ENCODE measurements around the gene CALCOCO2.

The CALCOCO2 gene

DNA sequence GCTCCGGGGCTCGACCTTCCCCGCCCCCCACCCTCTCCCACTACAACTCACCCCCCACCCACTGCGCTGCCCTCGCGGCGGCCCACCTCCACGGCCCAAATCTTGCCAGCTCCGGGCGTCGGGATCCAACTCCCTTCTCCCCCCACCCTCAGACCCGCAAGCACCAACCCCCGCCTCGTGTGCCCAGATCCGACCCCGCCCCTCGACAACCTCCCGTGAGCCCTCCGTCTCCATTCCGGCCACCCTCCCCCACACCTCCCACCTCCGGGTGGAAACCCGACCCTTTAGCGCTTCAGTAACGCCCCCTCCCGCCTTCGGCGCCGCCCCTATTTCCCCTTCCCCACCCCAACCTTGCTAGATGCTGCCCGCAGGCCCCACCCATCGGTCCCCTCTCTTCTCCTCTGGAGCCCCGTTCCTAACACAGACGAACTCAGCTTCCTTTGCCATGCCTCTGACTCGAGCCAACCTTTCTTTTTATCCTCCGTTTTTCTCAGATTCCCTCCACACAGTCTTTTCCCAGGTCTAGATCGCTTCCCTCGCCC is 78.1 kb downstream of the CALCOCO2 start:
- peak overlapping the region; percentile 89 for H3K4me3 ChIP-seq (ENCODE audit: low read length)
- peaks cover 22% of the 10 kb centered on the region for H3K36me3 ChIP-seq (ENCODE audit: control insufficient read depth, insufficient read depth, low read length, severe bottlenecking)
- no peaks in the 10 kb centered on the region for H3K9me3 ChIP-seq (ENCODE audit: control insufficient read depth, low read length)
- peaks cover 56% of the 10 kb centered on the region for H3K4me1 ChIP-seq (ENCODE audit: control insufficient read depth, insufficient read depth, low read length)
- H3K27me3 ChIP-seq (replicated peaks; ENCODE audit: control insufficient read depth, insufficient read depth, low read length): no peaks in the 10 kb centered on the region
- DNase-seq (ENCODE audit: low read depth): peak; percentile 94
- peak overlapping the region; percentile 88 for H3K9ac ChIP-seq (ENCODE audit: low read length)

DNA sequence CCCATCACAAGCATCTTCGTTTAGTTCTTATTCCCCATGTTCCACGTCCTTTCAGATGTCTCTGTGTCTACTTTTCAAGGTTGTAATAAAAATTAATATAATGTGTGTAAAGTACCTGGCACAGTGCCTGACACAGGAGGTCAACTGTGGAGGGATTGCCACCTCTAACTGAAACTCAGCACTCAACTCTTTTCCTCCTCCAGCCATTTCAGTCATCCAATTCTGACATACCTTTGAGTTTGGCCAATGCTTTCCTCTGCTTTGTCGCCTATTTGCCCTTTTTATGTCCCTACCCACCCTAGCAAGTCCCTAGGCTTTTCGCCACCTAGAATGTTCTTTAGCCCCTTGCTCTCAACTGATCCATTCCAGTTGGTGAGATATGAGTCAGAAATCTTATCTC is 78.9 kb downstream of the CALCOCO2 start:
- peak overlapping the region; percentile 89 for H3K4me3 ChIP-seq (ENCODE audit: low read length)
- peak; percentile 32 for DNase-seq (ENCODE audit: low read depth)
- peaks cover 58% of the 10 kb centered on the region for H3K4me1 ChIP-seq (ENCODE audit: control insufficient read depth, insufficient read depth, low read length)
- H3K36me3 ChIP-seq (ENCODE audit: control insufficient read depth, insufficient read depth, low read length, severe bottlenecking): peaks cover 28% of the 10 kb centered on the region
- H3K9ac ChIP-seq (ENCODE audit: low read length): peak overlapping the region; percentile 88
- no peaks in the 10 kb centered on the region for H3K9me3 ChIP-seq (ENCODE audit: control insufficient read depth, low read length)
- H3K27me3 ChIP-seq (replicated peaks; ENCODE audit: control insufficient read depth, insufficient read depth, low read length): no peaks in the 10 kb centered on the region

DNA sequence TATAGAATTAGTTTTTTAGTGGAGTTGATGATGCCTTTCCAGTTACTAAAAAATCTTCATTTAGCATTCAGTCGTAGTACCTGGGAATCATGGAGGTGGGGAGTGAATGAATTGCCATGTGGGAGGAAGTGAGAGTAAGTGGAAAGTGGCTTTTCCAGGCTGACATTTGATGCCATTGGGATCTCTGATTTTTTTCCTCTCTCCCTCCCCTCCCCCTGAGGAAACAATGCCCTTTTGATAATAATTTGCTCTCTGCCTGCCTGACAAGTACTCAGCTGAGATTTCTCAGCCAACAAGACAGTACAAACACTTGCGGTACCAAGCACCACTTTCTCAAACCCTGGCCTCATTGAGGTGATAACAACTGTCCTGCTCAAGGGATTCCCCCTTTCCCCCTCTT is 79.5 kb downstream of the CALCOCO2 start:
- Histone ChIP-seq H3K27me3 (replicated peaks; ENCODE audit: control insufficient read depth, insufficient read depth, low read length) (no peaks in the 10 kb centered on the region), H3K9me3 (ENCODE audit: control insufficient read depth, low read length) (no peaks in the 10 kb centered on the region), H3K9ac (ENCODE audit: low read length) (no peak overlapping the region), H3K4me1 (ENCODE audit: control insufficient read depth, insufficient read depth, low read length) (peaks cover 62% of the 10 kb centered on the region), H3K4me3 (ENCODE audit: low read length) (peak overlapping the region; percentile 89), H3K36me3 (ENCODE audit: control insufficient read depth, insufficient read depth, low read length, severe bottlenecking) (peaks cover 28% of the 10 kb centered on the region)
- DNase-seq (ENCODE audit: low read depth): no peak

DNA sequence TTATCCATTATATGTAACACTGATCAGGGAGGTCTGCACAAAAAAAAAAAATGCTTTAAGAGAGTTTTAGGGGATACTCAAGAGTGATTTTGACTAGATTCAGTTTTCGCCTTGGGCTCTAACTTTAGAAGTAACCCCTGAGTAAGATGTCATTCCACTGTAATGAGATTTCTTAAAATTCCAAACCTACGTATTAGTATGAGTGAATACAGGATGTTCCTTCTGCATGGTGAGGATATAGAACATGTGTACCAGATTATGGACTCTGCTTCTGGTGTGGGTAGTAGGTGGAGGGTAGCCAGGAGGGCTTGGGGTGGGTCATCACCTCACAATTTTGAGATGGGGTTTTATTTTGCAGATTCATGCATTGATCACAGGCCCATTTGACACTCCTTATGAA is 81.6 kb downstream of the CALCOCO2 start:
- Histone ChIP-seq H3K4me1 (ENCODE audit: control insufficient read depth, insufficient read depth, low read length) (peaks cover 64% of the 10 kb centered on the region), H3K9ac (ENCODE audit: low read length) (no peak overlapping the region), H3K36me3 (ENCODE audit: control insufficient read depth, insufficient read depth, low read length, severe bottlenecking) (peaks cover 40% of the 10 kb centered on the region), H3K4me3 (ENCODE audit: low read length) (no peak overlapping the region), H3K27me3 (replicated peaks; ENCODE audit: control insufficient read depth, insufficient read depth, low read length) (no peaks in the 10 kb centered on the region), H3K9me3 (ENCODE audit: control insufficient read depth, low read length) (no peaks in the 10 kb centered on the region)
- DNase-seq (ENCODE audit: low read depth): peak; percentile 32

Data from adipocyte (in vitro differentiated cells).